Stimulated activated CD8-positive, alpha-beta memory T cell treated with anti-CD3 and anti-CD28 coated beads, Interleukin-2, amount 100 ng/mL, for 48 hours (primary cell): Measurements from ENCODE around the gene UBE2O.

Experiments used
- DNase-seq, 2 donors: peaks; one replicate each; pipeline ENCODE4 v3.0.0-alpha.2; 2020; ENCODE audit warnings: low read depth in 2 of 2

UBE2O gene

DNA sequence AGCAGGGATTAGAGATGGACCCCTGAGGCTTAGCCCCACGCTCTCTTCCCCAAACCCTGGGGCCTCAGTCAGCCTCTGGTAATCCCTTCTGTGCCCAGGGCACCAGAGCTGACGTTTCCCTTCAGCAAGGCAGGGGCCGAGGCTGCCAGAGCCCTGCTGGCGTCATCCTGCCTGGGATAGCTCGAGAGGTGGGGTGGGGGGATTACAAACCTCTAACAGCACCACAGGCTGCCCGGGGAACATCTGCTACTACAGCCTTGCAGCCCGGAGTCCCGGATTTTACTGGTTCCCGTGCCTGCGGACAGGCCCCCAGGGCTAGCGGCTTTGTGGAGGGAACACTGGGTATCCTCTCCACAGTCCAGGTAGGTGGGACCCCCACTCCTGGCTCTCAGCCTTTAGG is 14.4 kb upstream of the UBE2O start, which contains the start of gene AANAT:
Gene AANAT, plus strand, starts transcription at position 238 of the 400 bp plus-strand sequence. CDS start 1,144 bp downstream, outside the sequence.
- no peak for DNase-seq

DNA sequence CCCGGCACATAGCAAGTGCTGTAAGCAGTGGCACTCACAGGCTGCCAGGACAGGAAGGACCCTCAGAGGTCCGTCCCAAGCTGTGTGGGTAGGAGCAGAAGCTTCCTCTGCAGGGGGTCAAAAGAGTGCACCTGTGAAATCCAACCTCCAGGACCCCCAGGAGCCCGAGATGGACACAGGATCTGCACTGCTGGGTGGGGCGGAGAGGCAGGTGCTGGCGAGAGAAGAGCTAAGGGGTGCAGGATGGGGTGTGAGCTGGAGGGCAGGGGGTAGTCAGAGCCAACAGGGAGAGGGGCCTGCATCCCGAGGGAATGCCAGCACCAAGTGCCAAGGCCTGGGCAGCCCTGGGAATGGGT is 13.8 kb upstream of the UBE2O start:
- DNase-seq = no peak

DNA sequence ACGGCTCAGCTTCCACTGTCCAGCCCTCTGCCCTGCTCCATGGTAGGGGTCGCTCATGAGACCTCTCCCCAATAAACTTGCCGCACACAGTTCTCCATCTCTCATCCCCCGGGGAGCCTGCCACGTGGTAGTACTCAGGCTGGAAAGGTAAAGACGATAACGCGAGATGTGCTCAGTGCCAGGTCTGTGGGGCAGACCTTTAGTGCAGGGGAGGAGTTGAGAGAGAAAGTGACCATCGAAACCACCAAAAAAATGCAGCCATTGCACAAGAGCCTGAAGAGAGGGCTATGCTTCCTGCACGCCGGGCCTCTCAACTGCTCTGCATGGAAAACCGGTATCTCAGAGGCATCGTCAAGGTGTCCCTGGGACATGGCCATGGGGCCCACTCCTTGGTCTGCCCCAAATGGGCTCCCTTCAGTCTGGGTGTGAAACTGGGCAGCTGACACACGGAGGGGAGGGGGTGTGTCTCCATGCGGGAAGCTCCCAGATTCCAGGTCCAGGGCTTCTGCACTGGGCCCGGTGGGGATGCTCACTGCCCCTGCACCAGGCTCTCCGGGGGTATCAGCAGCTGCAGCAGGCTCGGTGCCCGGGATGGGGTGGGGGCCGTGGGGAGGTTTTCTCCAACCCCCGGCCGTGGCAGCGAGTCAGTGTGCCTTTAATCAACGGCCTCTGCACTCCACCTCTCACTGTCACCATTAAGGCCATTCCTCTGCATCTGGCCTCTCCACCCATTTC is 9.8 kb upstream of the UBE2O start:
- no peak for DNase-seq

DNA sequence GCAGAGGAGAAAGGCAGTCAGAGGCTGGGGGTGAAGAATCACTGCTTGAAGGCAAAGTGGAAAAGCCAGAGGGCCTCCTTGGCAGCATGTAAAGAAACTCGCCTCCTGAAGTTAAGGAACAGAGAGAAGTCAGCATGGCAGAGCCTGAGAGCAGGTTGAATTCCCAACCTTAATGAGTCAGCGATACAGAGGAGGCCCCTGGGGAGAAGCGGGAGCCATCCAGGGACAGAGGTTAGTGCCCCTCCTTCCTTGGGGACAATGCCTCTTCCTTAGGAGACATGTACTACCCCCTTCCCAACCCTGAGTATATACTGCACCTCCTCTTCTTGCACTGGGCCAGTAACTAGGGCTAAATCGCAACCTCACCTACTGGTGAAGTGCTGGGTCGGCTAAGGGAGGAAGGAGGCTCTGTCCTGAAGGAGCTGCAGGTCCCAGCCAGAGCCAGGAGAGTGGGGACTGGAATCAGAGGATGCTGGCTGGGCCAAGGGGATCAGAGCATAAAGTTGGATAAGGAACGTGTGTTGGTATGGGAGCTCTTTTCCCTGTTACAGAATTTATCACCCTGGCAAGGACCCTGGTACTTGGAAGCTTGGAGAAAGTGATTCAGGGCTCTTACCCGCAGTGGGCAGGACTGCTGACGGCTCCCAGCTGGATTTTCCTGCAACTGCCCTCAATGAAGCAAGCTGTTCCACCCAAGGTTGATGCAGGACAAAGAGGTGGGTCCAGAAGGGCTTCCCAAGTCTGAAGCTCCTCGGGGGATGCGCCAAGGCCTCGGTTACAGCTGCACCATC is 9.0 kb upstream of the UBE2O start:
- DNase-seq = no peak

DNA sequence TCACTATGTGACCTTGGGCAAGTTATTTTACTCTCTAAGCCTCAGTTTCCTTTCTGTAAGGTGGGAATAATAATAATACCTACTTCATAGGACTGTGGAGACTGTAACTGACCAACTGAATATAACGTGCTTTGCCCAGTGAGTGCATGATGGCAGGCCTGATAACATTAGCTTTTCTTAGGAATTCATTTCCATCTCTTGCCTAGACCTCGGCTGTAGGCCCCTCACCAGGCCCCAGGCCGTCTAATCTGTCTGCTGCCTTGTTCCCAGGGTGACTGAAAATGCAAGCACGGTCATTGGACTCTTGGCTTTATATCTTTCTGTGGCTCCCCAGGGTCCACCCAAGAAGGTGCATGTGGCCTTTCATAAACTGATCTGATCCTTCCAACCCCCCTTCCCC is 6.7 kb upstream of the UBE2O start:
- DNase-seq = no peak

DNA sequence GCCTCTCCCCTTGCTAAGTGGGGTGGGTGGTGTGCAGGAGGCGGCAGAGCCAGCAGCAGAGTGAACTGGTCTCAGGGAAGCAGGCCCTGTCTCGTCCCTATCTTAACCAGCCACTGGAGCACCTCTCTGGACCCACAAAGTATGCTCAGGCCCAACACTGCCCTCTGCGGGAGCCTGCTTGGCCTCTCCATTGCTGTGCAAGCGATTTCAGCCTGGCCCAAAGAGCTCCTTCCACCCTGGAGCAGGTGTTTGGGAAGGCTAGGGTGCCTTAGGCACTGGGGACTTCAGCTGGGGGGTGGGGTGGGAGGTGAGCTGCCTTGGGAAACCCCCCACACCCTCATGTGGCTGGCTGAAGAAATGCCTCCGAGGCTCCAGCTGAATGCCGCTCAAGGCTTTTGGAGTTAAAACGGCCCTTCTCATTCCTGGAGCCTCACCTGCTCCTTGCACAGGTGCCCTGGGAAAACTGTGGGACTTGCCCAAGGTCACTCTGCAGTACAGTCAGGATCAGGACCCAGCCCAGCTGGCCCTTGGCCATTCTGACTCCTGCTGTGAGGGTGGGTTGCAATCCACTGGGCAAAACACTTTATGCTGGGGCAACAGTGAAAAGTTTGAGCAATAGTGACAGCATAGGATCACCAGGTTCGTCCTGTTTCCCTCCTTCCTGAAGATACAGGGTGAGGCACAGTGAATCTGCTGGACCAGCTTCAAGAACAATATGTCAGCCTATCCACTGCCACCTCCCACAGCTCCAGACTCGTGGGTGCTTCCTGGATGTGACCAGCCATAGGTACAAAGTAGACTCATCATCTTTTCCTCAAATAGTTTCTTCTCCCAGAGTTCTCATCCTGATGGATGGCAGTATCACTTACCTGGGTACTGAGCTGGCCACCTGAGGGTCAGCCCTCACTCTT is 5.9 kb upstream of the UBE2O start:
- no peak for DNase-seq

DNA sequence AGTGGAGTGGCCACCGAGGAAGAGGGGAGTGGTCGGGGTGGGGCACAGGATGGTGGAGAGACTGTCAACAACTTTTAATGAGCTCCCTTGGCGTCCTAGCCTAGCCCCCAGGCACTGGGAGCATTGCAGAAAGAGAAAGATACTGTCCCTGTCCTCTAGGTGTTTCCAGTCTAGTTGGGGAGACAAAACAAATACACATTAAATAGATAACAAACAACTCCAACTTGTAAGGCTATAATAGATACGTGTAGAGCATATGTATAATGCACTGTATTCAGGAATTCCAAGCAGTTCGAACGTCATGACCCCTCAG is 435 bp upstream of the UBE2O start:
- DNase-seq = no peak

DNA sequence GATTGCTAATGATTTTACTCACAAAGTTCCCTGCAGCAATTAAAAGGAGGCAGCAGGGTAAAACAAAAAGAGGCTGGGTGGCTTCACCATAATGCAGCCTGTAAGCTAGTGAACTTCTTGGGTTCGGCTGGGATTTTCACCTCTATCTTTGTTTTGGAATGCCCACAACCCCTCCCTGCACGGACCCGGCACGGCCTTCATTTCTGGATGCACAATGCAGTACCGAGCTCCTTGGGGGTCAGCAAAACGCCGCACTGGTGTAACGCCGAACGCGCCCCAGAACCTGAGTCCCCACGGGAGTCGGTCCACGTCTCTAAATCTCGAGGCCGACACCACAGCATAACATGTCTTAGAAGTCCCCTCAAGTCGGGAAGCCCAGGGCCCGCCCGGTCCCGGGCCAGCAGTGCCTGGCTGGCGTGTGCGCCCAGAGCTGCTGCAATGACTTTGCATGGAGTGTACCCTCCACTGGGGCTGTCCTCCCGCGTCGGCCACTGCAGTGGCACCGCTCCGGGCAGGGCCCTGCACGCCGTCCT is 759 bp downstream of the UBE2O start:
- peak in 1 of 2 donors; percentile 5 for DNase-seq

DNA sequence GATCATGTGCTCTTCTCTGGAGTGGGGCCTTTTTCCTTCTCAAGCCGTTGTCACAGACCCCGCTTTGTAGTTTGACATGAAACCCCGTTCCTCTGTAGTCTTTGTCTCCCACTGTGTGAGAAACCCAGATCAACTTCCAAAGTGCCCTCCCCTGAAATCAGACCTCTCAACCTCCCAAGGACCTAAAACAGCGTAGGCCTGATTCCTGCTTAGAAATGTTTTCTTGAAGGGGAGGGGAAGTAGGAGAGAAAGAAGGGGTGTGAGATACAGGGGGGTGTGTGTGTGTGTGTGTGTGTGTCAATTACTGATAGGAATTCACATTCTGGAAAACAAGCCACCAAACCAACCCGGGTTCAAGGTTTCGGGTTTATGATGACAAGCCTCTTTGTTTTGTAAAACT is 1.4 kb downstream of the UBE2O start:
- no peak for DNase-seq

DNA sequence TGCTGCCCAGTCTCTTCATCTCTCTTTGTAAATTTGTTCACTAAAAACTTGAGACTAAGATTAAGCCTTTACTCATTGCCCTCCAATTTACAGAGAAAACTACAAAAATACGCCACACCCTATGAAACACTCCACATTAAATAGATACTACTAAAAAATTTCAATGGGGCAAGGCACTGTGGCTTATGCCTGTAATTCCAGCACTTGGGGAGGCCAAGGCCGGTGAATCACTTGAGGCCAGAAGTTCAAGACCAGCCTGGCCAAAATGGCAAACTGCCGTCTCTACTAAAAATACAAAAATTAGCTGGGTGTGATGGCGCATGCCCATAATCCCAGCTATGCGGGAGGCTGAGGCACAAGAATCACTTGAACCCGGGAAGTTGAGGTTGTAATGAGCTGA is 3.8 kb downstream of the UBE2O start:
- DNase-seq = no peak

DNA sequence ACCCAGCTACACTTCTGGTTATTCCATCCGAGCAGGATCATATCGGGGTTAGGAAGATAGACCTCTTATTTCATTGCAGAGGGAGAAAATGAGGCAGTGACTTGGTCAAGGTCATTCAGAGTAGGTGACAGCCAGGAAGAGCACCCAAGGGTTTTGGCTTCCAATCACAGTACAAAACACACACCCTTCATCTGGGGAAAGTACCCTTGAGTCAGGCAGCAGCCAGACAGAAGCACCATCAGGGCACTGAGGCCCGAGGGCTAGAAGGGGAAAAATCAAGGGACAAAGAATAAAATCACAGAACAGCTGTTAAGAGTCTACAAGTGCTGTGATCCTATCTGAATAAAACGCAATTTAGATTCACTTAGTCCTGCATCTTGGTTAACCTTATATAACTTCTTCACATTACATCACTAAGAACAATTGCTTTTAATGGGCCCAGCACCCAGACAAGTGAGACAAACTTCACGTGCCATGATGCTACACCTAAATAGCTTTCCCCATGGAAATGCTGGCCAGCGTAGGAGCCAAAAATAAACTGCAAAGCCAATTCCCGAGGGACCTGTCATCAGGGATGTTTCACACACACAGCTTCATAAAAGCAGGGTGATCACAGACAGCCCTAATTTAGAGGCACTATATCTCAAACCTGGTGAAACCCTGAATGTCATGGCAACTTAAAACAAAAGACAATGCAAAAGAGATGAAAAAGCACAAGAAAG is 4.9 kb downstream of the UBE2O start:
- DNase-seq = no peak

DNA sequence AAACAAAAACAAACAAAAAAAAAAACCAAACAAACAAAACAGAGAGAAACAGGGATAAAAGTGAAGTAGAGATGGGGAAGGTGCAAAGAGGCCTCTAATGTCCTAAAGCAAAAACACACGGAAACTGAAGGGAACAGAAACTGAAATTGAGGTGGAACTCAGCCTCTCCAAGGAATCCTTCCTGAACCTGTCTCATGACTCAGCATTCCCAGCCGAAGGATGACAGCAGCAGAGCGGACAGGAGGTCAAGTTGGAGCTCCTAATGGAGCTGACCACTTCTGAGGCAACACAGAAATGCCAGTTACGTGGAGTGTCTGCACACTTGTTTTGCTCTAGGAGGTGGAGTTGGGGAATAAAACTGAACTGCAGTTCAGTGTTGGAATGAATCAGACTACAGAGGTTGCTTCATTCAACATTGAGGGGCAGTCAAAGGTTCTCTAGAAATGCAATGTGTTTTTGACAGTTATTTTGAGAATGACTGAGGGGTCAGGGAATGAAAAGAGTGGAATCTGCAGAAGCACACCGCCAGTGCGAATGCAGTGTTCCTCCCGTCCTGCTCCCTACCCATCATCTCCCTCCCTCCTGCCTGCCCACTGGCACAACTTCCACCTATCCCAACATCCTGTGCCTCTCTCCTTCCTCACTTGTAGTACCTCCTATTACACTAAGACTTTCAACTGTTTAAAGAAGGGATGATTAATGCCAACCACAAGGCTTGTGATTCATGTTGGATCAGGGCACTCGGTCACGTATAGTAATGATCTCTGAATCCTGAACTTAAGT is 6.3 kb downstream of the UBE2O start:
- DNase-seq = no peak

DNA sequence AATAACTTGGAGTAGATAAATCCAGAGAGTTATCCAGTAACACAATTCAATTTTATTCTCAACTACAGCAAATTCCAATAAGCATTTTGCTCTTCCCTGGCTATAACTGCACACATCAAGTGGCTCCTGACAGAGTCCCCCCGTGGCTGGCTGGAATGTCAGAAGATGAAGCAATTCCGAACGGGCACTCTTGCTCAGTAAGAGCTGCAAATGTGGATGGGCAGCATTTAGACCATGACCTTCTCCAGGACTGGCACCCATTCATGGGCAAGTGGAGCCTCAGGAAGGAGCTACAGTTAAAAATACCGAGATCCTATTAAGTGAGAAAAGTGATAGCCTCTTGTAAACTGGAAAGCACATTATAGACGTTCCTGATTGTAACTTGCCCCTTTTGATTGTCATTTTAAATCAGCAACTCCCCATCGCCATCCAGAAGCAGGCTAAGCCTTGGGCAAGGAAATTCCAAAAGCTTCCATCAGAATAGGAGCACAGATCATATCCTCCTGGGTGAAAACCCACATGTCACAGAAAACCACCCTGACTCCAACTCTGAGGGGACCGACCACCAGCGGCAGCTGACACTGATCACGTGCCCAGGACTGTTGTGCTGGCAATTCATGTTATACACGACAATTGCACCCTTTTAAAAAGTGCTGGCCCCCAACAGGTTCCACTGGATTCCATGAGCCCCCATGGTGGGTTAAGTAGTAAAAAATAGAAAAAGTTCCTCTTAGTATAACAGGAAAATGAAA is 7.1 kb downstream of the UBE2O start:
- DNase-seq = no peak

DNA sequence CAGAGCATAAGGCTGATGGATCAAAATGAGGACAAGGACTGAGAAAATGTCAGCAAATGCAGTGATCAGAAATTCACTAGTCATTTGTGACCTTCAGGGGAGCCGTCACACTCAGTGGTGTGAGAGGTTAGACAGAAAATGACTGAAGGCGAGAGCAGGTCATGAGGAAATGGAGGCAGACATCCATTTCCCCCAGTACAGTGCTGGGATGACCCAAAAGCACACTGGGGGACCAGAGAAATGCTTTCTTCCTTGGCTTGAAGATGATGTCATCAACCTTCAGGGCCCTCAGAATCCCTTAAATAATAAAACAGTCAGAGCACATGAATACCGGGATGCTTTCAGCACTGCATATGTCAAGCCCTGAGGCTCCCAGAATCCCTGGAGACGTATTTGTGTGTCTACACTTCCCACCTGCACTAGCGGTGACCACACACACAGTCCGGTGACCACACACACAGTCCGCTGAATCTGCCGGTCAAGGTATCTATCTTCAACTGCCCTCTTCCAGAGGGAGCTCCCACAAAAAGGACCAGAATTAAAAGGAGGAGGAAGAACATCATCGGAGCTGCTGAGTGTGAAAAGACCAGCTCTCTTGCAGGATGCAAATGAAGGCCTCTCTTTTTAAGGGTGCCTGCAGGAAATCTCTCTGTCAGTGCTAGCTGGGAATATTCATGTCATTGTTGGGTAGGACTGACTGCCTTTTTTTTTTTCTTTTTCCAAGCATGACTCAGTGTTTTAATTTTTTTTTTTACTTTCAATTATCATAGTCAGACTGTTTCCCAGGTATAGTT is 8.2 kb downstream of the UBE2O start:
- DNase-seq = no peak

DNA sequence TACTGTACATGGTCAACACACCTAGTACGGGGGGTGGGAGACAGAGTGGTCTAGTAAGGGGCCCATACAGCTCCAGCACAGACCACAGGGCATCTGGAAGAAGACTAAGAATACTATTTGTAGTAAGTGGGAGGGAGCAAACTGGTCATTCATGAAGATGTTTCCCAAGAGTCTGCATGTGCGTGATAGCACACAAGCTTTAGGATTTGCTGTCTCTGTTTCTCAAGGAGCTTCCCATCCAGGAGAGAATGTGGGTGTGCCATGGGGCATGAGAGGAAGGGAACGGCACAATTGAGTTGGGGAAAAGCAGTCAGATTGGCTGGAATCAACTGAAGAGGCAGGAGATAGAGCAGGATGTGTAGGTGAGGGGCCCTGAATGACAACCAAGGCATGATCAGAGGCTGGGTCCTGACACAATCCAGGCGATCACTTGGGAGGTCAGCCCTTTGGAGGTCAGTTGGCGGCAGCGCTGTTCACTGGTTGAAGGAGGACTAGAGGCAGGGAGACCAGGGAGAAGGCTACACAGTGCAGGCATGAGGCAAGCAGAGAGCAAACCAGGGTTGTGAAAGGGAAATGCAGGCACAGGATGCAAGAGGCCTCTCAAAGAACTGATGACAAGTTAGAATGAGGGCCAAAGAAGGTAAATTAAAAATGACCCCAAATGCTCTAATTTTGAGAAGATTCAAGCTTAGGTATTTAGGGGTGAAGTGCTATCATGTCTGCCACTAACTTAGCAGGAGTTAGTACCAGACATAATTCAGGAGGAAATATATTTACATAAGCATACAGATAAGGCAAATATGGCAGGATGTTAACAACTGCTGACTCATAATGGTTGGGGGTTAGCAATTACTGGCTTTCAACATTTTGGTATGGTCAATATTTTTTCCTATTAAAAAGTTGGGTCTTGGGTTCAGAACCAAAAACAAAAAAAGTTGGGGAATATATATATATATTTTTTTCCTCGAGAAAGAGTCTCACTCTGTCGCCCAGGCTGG is 10.3 kb downstream of the UBE2O start:
- DNase-seq = no peak

DNA sequence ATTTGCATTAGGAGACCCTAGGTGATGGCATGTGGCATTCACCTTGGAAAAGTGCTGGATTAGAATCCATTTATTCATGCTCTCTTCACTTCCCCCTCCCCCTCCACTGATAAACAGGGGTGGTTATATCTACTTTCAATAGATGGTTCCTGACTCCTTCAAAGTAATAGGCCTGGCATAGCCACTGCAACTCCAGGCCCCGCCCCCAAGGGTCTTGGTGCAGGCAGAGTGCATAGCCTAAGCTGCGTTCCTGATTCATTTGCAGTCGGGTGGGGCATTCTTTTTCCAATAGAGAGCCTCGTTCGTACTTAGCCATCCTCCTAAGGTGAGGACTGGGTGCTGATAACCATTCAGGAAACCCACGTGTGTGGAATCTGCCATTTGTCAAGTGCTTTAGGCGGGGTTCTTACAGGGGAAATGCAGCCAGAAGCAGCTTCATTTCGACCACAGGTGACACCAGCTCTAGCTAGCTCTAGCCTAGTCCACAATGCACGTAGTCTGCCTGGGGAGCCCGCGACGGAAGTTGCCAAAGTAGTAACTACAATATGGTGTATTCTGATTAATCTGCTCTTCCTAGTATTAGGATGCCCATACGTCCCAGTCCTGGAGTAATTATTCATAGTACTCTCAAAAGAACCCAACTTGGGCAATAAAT is 11.1 kb downstream of the UBE2O start:
- no peak for DNase-seq

DNA sequence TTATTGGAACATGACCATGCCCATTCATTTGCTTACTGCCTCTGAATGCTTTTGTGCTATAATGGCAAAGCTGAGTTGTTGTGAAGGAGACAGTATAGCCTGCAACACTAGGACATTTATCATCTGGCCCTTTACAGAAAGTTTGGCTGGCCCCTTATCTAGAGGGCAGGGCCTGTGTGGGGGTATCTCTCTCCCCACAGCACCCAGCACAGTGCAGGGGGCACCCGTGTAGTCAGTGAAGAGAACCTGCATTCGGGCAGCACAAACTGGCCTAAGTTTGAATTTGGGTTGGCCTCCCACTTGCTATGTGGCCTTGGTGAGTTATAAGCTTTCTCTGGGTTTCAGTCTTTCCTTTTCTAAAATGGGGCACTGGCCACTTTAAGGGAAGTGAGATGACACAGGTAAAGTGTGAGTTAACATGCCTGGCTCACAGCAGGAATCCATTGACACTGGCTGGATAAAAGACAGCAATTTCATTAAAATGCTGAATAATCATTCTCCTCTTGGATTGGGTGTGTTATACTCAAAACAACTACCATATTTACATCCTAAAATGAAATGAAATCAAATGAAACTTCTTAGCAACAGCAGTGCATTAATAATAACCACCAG is 12.1 kb downstream of the UBE2O start:
- DNase-seq = no peak
